Ectodermal cell (in vitro differentiated cells): ENCODE measurements around the gene C10orf90.

Experiments
- H3K27ac ChIP-seq: 2 replicates; pipeline ENCODE4 v1.7.0; 2013; ENCODE audit warnings: mild to moderate bottlenecking, low read depth, low read length; ENCODE audit not compliant: insufficient read depth, poor library complexity, severe bottlenecking
- H3K27me3 ChIP-seq: 2 replicates; pipeline ENCODE4 v1.7.0; 2013; ENCODE audit warnings: mild to moderate bottlenecking, low read length; ENCODE audit not compliant: insufficient read depth, control insufficient read depth, poor library complexity, severe bottlenecking
- H3K36me3 ChIP-seq: one replicate; pipeline ENCODE4 v1.7.0; 2013; ENCODE audit warnings: low read length; ENCODE audit not compliant: control insufficient read depth, insufficient read depth
- H3K4me1 ChIP-seq: one replicate; pipeline ENCODE4 v1.7.0; 2013; ENCODE audit warnings: low read length; ENCODE audit not compliant: control insufficient read depth, insufficient read depth
- H3K4me3 ChIP-seq: 2 replicates; pipeline ENCODE4 v1.7.0; 2013; ENCODE audit warnings: low read depth, low read length, control low read depth; ENCODE audit not compliant: insufficient read depth
- H3K9me3 ChIP-seq: 2 replicates; pipeline ENCODE4 v1.7.0; 2013; ENCODE audit warnings: mild to moderate bottlenecking, low read length, moderate library complexity; ENCODE audit not compliant: control insufficient read depth
- WGBS, 2 experiments: methylation state at CpG; one replicate each; pipeline ENCODE4 v1.1.7; 2013; ENCODE audit warnings: missing lambda C conversion rate in 2 of 2; 5-methylcytosine and 5-hydroxymethylcytosine counted together

C10orf90 gene

GRCh38 chr10:126501828-126502227 lies 168.7 kb downstream of the C10orf90 start:
- no peak overlapping the region for H3K27ac ChIP-seq
- no peaks in the 10 kb centered on the region for H3K36me3 ChIP-seq
- H3K4me1 ChIP-seq, result no peaks in the 10 kb centered on the region
- H3K4me3 ChIP-seq, result no peak overlapping the region
- no peaks in the 10 kb centered on the region for H3K9me3 ChIP-seq
- no peaks in the 10 kb centered on the region for H3K27me3 ChIP-seq
- 92 to 94% methylated on average over 5 of the region's 5 CpGs for WGBS, 2 experiments

- H3K36me3 ChIP-seq, result no peaks in the 10 kb centered on the region
- H3K4me1 ChIP-seq, result no peaks in the 10 kb centered on the region
- no peaks in the 10 kb centered on the region for H3K27me3 ChIP-seq
- 92 to 94% methylated on average over 3 of the region's 3 CpGs for WGBS, 2 experiments
- no peak overlapping the region for H3K27ac ChIP-seq
- H3K9me3 ChIP-seq, result no peaks in the 10 kb centered on the region
- H3K4me3 ChIP-seq, result no peak overlapping the region
These were observed 169.6 kb downstream of the C10orf90 start for GRCh38 chr10:126500866-126501265.

GRCh38 chr10:126500185-126500584 lies 170.3 kb downstream of the C10orf90 start:
- Histone ChIP-seq H3K27ac (no peak overlapping the region), H3K9me3 (no peaks in the 10 kb centered on the region), H3K4me1 (no peaks in the 10 kb centered on the region), H3K27me3 (no peaks in the 10 kb centered on the region), H3K36me3 (no peaks in the 10 kb centered on the region), H3K4me3 (no peak overlapping the region)
- 86 to 91% methylated on average over 4 of the region's 4 CpGs for WGBS, 2 experiments

GRCh38 chr10:126499744-126500143 lies 170.7 kb downstream of the C10orf90 start:
- H3K4me1 ChIP-seq, result no peaks in the 10 kb centered on the region
- WGBS, 2 experiments, result 95 to 97% methylated on average over 6 of the region's 6 CpGs
- no peaks in the 10 kb centered on the region for H3K27me3 ChIP-seq
- no peaks in the 10 kb centered on the region for H3K36me3 ChIP-seq
- no peak overlapping the region for H3K27ac ChIP-seq
- no peak overlapping the region for H3K4me3 ChIP-seq
- H3K9me3 ChIP-seq, result no peaks in the 10 kb centered on the region

GRCh38 chr10:126497672-126498071 lies 172.8 kb downstream of the C10orf90 start:
- 75 to 89% methylated on average over 2 of the region's 2 CpGs for WGBS, 2 experiments
- H3K4me1 ChIP-seq, result no peaks in the 10 kb centered on the region
- no peak overlapping the region for H3K27ac ChIP-seq
- H3K4me3 ChIP-seq, result no peak overlapping the region
- no peaks in the 10 kb centered on the region for H3K27me3 ChIP-seq
- H3K36me3 ChIP-seq, result no peaks in the 10 kb centered on the region
- no peaks in the 10 kb centered on the region for H3K9me3 ChIP-seq

- Histone ChIP-seq H3K36me3 (no peaks in the 10 kb centered on the region), H3K27me3 (no peaks in the 10 kb centered on the region), H3K9me3 (no peaks in the 10 kb centered on the region), H3K27ac (no peak overlapping the region), H3K4me3 (no peak overlapping the region), H3K4me1 (no peaks in the 10 kb centered on the region)
- WGBS, 2 experiments, result 93 to 94% methylated on average over 16 of the region's 16 CpGs
These were observed 173.5 kb downstream of the C10orf90 start for GRCh38 chr10:126496771-126497545.

- Histone ChIP-seq H3K4me1 (no peaks in the 10 kb centered on the region), H3K27me3 (no peaks in the 10 kb centered on the region), H3K36me3 (no peaks in the 10 kb centered on the region), H3K27ac (no peak overlapping the region), H3K4me3 (no peak overlapping the region), H3K9me3 (no peaks in the 10 kb centered on the region)
- WGBS, 2 experiments, result 90 to 91% methylated on average over 6 of the region's 7 CpGs
These were observed 179.0 kb downstream of the C10orf90 start for GRCh38 chr10:126491476-126491875.

- Histone ChIP-seq H3K36me3 (no peaks in the 10 kb centered on the region), H3K9me3 (no peaks in the 10 kb centered on the region), H3K4me1 (peaks cover 1% of the 10 kb centered on the region), H3K27ac (no peak overlapping the region), H3K4me3 (no peak overlapping the region), H3K27me3 (no peaks in the 10 kb centered on the region)
- 88% methylated on average over 1 of the region's 1 CpG for WGBS, 2 experiments
These were observed 189.3 kb downstream of the C10orf90 start for GRCh38 chr10:126481181-126481580.

GRCh38 chr10:126480648-126481047 lies 189.8 kb downstream of the C10orf90 start:
- peaks cover 4% of the 10 kb centered on the region for H3K4me1 ChIP-seq
- H3K9me3 ChIP-seq, result no peaks in the 10 kb centered on the region
- no peaks in the 10 kb centered on the region for H3K36me3 ChIP-seq
- H3K27ac ChIP-seq, result no peak overlapping the region
- no peaks in the 10 kb centered on the region for H3K27me3 ChIP-seq
- H3K4me3 ChIP-seq, result no peak overlapping the region
- WGBS, 2 experiments, result 85 to 97% methylated on average over 3 of the region's 3 CpGs

GRCh38 chr10:126479280-126479895 lies 191.1 kb downstream of the C10orf90 start:
- peaks cover 4% of the 10 kb centered on the region for H3K4me1 ChIP-seq
- H3K27ac ChIP-seq, result no peak overlapping the region
- WGBS, 2 experiments, result 92% methylated on average over 7 of the region's 7 CpGs

More at GRCh38 chr10:126479280-126479895, 191.1 kb downstream of the C10orf90 start:
- no peaks in the 10 kb centered on the region for H3K9me3 ChIP-seq
- H3K4me3 ChIP-seq, result no peak overlapping the region
- H3K27me3 ChIP-seq, result no peaks in the 10 kb centered on the region
- no peaks in the 10 kb centered on the region for H3K36me3 ChIP-seq
